GM19372 (cell line): ENCODE data around the gene USP2.

ENCODE experiments used
- ATAC-seq: cut with Tn5 transposase; IDR thresholded peaks from one replicate; pipeline ENCODE4 v1.9.1; 2021; ENCODE audit warnings: mild to moderate bottlenecking, low read depth, moderate library complexity; ENCODE audit not compliant: unreplicated experiment

Gene USP2

GRCh38 chr11:119309953-119310681, 71.4 kb downstream of the USP2 start:
- ATAC-seq, result no peak

- ATAC-seq, result no peak
These were observed 72.1 kb downstream of the USP2 start for GRCh38 chr11:119309411-119309810.

- no peak for ATAC-seq
These were observed 73.5 kb downstream of the USP2 start for GRCh38 chr11:119307974-119308373.

GRCh38 chr11:119307219-119307618, 74.3 kb downstream of the USP2 start:
- ATAC-seq, result no peak

- no peak for ATAC-seq
These were observed 75.1 kb downstream of the USP2 start for GRCh38 chr11:119306373-119306890.

- no peak for ATAC-seq
These were observed 75.7 kb downstream of the USP2 start for GRCh38 chr11:119305556-119306372.
